Activated CD8-positive, alpha-beta memory T cell treated with anti-CD3 and anti-CD28 coated beads for 36 hours (primary cell): ENCODE results near the gene BCAS1. TPM values are rescaled to one million over a fixed set of nuclear protein-coding genes. Genes with fewer than 3 reads are reported as not detected.

ENCODE experiments used
- CTCF ChIA-PET: fragments of 350-600 bp; sonication (Branson Sonifier 250); formaldehyde crosslinking; loops from one replicate; lab custom pipeline; 2021; ENCODE audit warnings: antibody characterized with exemption; lab: Charles Lee
- POLR2A ChIA-PET: fragments of 350-600 bp; sonication (Branson Sonifier 250); formaldehyde crosslinking; loops from one replicate; lab custom pipeline; 2021; ENCODE audit warnings: antibody characterized with exemption; lab: Charles Lee
- total RNA-seq, 2 experiments: library from RNA; stranded (reverse); gene quantifications; one replicate each; pipeline ENCODE4 v1.2.3, GENCODE V29; 2021

BCAS1 gene
- total RNA-seq, 2 experiments from 2014 or later, result 0.08 TPM; not detected in 1

GRCh38 chr20:53941680-53942471 is 128.5 kb downstream of the BCAS1 start:
- POLR2A ChIA-PET, result interaction anchor here (0.6 kb wide), 1 partner anchor 214 kb away, joined by 3 read pairs; no protein-coding TSS in a partner anchor
- CTCF ChIA-PET, result interaction anchor here (0.5 kb wide), 1 partner anchor 200 kb away, joined by 4 read pairs; no protein-coding TSS in a partner anchor

DNA sequence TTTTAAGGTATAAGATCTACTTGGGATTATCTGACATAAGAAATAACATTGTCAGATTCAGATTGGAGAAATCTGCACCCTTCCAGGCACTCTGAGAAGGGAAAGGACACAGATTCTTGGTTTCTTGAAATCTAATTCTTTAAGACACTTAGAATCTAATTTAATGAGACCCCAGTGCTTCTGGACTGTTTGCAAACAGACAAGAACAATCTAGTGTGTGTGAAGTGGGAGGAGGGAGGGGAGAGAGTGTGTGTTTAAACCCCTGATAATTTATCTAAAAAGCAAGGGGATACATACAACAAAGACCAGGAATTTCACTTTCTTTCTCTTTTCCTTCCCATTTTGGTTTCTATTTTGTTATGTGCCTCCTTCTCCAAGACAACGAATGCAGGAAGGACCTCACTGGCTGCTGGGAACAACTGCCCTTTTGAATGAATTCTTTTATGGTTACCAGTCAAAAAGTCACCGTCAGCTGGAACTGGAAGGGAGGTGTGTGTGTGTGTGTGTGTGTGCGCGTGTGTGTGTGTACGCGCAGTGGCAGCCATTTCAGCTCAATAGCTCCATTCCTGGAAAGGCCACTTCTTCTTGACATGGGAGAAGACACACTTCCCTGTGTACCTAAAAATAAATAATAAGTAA is 129.4 kb downstream of the BCAS1 start:
- POLR2A ChIA-PET, result interaction anchor here (0.6 kb wide), 1 partner anchor 213 kb away, joined by 3 read pairs; no protein-coding TSS in a partner anchor
- CTCF ChIA-PET, result no interaction called here

GRCh38 chr20:53940360-53940702 is 130.1 kb downstream of the BCAS1 start:
- ChIA-PET POLR2A (interaction anchor here (0.6 kb wide), 1 partner anchor 388 kb away, joined by 3 read pairs; no protein-coding TSS in a partner anchor), CTCF (interaction anchor here (1.0 to 1.8 kb wide), 8 partner anchors 8 to 392 kb away, joined by 3 to 11 read pairs (median 4); no protein-coding TSS in a partner anchor)

GRCh38 chr20:53939572-53940359 is 130.6 kb downstream of the BCAS1 start:
- ChIA-PET POLR2A (interaction anchor here (0.6 to 0.9 kb wide), 2 partner anchors 374 to 387 kb away, joined by 3 to 4 read pairs; no protein-coding TSS in a partner anchor), CTCF (interaction anchor here (0.6 to 1.8 kb wide), 11 partner anchors 8 to 1806 kb away, joined by 3 to 11 read pairs (median 4); no protein-coding TSS in a partner anchor)

DNA sequence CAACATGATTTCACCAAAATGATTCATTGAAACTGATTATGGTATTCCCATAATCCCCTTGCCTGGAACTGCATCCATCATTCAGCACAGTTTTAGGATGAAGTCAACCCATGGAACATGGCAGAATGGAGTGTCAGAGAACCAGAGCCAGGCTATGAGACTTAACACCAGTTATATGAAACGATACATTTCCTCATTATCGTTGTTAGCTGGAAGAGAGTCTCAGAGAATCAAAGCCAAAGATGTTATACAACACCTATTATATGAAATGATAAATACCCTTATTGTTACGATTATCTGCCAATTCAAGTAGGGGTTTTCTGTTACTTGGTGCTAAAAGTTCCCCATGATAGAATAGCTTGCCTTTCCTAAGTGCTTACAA is 131.2 kb downstream of the BCAS1 start:
- ChIA-PET CTCF (interaction anchor here (0.6 to 1.8 kb wide), 7 partner anchors 9 to 393 kb away, joined by 3 to 11 read pairs (median 4); no protein-coding TSS in a partner anchor), POLR2A (interaction anchor here (0.9 kb wide), 1 partner anchor 373 kb away, joined by 4 read pairs; no protein-coding TSS in a partner anchor)

DNA sequence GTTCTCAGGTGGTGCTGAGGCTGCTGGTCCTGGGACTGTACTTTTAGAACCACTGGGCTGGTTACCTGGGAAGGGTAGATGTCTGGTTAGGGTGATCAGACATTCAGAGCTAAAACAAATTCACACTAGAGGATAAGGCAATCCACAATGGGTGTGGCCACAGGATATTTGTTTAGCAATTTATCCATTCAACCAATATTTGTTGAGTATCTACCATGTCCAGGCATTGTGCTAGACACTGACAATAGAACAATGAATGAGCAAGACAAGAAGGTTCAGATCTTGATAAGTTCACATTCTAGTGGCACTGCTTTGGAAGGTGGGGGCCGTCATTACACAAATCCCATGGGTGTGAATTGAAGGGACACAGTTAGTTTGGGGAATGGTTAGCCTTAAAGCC is 131.7 kb downstream of the BCAS1 start:
- POLR2A ChIA-PET, result no interaction called here
- CTCF ChIA-PET, result interaction anchor here (0.9 to 2.6 kb wide), 3 partner anchors 8 to 360 kb away, joined by 3 to 11 read pairs (median 9); no protein-coding TSS in a partner anchor

DNA sequence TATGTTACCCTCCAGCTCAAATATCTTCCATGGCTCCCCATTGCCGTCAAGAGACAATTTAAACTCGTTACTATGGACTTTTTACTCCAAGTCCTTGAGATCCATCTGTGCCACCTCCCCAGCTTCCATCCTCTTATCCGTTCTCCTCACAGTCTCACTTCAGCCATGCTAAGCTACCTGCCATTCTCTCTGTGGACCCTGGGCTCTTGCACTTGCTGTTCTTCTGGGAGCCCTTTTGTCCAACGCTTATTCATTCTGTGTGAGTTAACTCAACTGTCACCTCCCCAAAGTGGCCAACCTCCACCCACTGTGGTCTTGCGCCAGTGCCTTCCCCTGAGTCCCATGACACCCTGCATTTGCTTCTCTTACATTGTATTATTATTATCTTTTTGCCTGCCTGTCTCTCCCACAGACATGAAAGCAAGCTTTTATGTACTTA is 132.4 kb downstream of the BCAS1 start:
- POLR2A ChIA-PET, result no interaction called here
- CTCF ChIA-PET, result interaction anchor here (1.8 to 2.6 kb wide), 2 partner anchors 22 to 316 kb away, joined by 4 to 9 read pairs; no protein-coding TSS in a partner anchor

DNA sequence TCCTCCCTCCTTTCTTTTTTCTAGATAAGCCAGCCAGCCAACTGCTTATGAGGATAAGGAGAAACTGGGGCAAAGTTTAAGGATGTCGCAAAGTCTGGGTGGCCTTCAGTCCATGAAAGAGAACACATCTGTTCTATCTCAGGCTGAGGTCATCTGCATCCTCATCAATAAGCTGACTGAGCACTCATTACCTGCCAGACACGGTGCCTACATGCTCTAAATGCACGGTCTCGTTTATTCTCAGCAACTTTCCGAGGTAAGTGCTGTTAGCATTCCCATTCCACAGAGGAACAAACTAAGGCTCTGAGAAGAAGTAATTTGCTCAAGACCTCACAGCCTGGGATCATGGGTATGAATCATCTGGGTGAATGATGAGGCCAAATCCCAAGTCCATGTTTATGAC is 133.1 kb downstream of the BCAS1 start:
- ChIA-PET CTCF (interaction anchor here (1.8 to 2.6 kb wide), 2 partner anchors 21 to 315 kb away, joined by 4 to 9 read pairs; no protein-coding TSS in a partner anchor), POLR2A (no interaction called here)

GRCh38 chr20:53935344-53936084 is 134.9 kb downstream of the BCAS1 start:
- ChIA-PET CTCF (interaction anchor here (0.7 to 2.6 kb wide), 4 partner anchors 17 to 364 kb away, joined by 3 to 10 read pairs (median 3); no protein-coding TSS in a partner anchor), POLR2A (no interaction called here)

DNA sequence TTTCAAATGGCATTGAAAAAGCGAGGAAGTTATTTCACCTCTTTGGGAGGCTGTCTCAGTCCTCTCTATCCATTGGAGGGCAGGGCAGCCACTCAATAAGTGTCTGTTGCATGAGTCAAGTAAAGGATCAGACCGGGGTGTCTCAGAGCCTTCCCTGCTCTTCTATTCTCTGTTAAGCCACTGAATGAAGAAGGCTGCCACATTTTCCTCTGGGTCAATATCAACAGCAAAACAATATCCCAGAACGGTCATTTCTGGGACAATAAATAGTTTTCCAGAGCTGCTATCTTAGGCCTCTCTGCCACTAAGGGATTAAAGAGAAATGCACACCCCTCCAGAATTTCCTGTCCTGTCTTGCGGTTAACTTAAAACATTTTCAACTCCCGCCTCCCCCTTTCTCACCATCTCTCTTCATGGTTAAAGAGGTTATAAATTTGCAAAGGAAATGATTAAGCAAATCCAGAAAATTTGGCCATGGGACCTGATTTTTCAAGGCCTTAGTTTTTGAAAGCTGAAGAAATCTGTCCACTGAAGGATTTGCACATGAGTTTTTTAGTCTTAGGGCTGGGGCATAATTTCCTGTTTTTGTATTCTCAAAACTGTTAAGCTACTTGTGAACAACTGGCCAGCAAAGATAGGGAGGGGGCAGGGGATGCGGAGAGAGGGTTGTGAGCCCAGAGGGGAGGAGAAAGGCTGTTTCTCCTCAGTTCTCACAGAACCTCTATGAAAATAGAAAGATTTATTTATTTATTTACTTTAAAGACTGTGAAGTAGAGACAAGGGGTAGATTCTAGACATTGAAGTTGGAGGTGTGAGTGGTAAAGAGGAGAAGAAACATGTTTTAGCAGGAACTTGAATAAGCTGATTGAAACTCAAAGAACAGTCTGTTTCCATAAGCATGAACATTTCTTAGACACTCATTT is 135.7 kb downstream of the BCAS1 start:
- CTCF ChIA-PET, result interaction anchor here (0.6 to 2.6 kb wide), 5 partner anchors 18 to 671 kb away, joined by 3 to 10 read pairs (median 3); no protein-coding TSS in a partner anchor
- POLR2A ChIA-PET, result no interaction called here

DNA sequence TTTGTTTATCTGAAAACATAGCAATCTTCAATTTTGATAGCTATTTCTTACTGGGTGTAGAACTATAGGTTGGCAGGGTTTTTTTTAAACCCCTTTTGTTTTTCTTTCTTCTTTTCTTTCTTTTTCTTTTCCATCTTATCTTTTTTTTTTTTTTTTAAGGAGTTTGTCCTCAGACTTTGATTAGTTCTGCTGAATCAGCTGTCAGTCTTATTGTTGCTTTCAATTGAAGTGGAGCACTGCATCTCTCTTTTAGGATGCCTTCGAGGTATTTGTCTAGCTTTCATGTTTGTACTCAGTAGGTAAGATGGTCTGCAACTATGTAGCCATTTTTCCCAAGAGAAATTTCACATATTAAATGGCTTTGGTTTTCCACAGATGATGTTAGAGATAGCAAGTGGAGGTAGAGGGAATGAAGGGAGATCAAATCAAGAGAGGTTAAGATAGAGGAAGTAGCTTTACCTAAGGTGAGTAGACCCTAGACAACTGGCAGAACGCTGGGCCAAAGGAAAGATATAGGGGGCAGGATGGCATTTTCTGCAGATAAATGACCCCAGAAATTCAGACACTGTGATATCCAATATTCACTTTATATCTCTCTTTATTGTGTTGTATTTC is 137.1 kb downstream of the BCAS1 start:
- POLR2A ChIA-PET, result interaction anchor here (0.7 kb wide), 1 partner anchor 285 kb away, joined by 6 read pairs; no protein-coding TSS in a partner anchor
- CTCF ChIA-PET, result interaction anchor here (0.7 to 2.6 kb wide), 3 partner anchors 17 to 301 kb away, joined by 3 to 10 read pairs (median 3); no protein-coding TSS in a partner anchor

GRCh38 chr20:53932655-53933192 is 137.7 kb downstream of the BCAS1 start:
- POLR2A ChIA-PET, result interaction anchor here (0.7 kb wide), 1 partner anchor 286 kb away, joined by 6 read pairs; no protein-coding TSS in a partner anchor

DNA sequence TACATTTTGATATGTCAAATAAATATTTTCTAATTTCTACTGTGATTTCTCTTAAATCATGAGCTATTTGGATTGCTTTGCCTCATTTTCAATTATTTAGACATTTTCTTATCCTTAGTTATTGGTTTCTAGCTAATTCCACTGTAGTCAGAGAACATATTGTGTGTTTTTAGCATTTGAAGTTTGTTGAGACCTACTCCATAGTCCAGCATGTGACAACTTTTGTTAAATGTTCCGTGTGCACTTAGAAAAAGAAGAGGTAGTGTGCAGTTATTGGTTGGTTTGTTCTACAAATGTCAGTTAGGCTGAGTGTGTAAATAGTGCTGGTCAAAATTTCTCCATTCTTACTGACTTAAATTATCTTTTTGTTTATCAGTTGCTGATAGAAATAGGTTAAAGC is 138.8 kb downstream of the BCAS1 start:
- ChIA-PET POLR2A (no interaction called here), CTCF (interaction anchor here (0.8 to 0.9 kb wide), 2 partner anchors 16 to 350 kb away, joined by 3 read pairs; no protein-coding TSS in a partner anchor)

More at GRCh38 chr20:53932655-53933192, 137.7 kb downstream of the BCAS1 start:
- CTCF ChIA-PET, result interaction anchor here (1.2 to 2.6 kb wide), 2 partner anchors 16 to 130 kb away, joined by 3 to 10 read pairs; no protein-coding TSS in a partner anchor

GRCh38 chr20:53930651-53931504 is 139.5 kb downstream of the BCAS1 start:
- CTCF ChIA-PET, result interaction anchor here (0.8 to 0.9 kb wide), 3 partner anchors 8 to 349 kb away, joined by 3 read pairs; no protein-coding TSS in a partner anchor
- POLR2A ChIA-PET, result no interaction called here
